ENCODE data around the gene SIGLEC15.
A peak's percentile ranks its signal among the peaks of the same experiment; 100 is the strongest.

GRCh38 chr18:45839414-45840395 is 14.2 kb downstream of the SIGLEC15 start:
- TF ChIP-seq CTCF (IDR thresholded peaks at IDR 0.05), result peak; percentile 44
- no peak for TF ChIP-seq USF2 (IDR thresholded peaks at IDR 0.05)
